ENCODE data around the gene FLNB.

DNA sequence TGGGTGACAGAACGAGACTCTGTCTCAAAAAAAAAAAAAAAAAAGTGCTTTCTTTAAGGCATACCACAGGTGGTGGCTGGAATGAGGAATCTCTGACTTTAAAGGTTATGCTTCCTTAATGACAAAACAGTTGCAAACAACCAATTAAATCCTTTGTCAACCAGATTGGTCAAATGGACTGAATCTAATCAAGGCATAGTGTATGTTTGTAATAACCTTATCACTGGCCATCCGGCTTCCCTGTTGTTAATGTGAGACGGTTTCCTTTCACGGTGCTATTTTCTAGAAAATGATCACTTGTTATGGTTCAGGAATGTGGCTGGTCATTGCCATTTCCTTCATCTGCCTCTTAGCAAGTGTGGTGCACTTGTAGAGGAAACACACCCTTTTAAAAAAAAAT is 75.9 kb downstream of the FLNB start:
- TF ChIP-seq, protein P1, sequence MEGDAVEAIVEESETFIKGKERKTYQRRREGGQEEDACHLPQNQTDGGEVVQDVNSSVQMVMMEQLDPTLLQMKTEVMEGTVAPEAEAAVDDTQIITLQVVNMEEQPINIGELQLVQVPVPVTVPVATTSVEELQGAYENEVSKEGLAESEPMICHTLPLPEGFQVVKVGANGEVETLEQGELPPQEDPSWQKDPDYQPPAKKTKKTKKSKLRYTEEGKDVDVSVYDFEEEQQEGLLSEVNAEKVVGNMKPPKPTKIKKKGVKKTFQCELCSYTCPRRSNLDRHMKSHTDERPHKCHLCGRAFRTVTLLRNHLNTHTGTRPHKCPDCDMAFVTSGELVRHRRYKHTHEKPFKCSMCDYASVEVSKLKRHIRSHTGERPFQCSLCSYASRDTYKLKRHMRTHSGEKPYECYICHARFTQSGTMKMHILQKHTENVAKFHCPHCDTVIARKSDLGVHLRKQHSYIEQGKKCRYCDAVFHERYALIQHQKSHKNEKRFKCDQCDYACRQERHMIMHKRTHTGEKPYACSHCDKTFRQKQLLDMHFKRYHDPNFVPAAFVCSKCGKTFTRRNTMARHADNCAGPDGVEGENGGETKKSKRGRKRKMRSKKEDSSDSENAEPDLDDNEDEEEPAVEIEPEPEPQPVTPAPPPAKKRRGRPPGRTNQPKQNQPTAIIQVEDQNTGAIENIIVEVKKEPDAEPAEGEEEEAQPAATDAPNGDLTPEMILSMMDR (IDR thresholded peaks at IDR 0.05), result no peak
- no peak for TF ChIP-seq POLR2A (IDR thresholded peaks at IDR 0.05)

Measured in thyroid gland (tissue), 4 donors.